ENCODE data around the gene DEDD2.

DEDD2 gene

GRCh38 chr19:42198676-42199439 lies 18.6 kb downstream of the DEDD2 start:
- peak; percentile 52 to 66 for DNase-seq (ENCODE audit: low read depth in 2 of 2)

GRCh38 chr19:42197375-42197817 lies 20.1 kb downstream of the DEDD2 start:
- DNase-seq (ENCODE audit: low read depth in 2 of 2), result no peak

- DNase-seq (ENCODE audit: low read depth in 2 of 2), result no peak
Observed at GRCh38 chr19:42196011-42197001, 21.2 kb downstream of the DEDD2 start.

GRCh38 chr19:42193706-42194105 lies 23.8 kb downstream of the DEDD2 start:
- no peak for DNase-seq (ENCODE audit: low read depth in 2 of 2)

GRCh38 chr19:42193294-42193693 lies 24.2 kb downstream of the DEDD2 start:
- DNase-seq (ENCODE audit: low read depth in 2 of 2), result no peak

- no peak for DNase-seq (ENCODE audit: low read depth in 2 of 2)
Observed at GRCh38 chr19:42191855-42192254, 25.6 kb downstream of the DEDD2 start.

GRCh38 chr19:42191330-42191729 lies 26.1 kb downstream of the DEDD2 start:
- DNase-seq (ENCODE audit: low read depth in 2 of 2), result no peak

- no peak for DNase-seq (ENCODE audit: low read depth in 2 of 2)
Observed at GRCh38 chr19:42189133-42189532, 28.3 kb downstream of the DEDD2 start.

- no peak for DNase-seq (ENCODE audit: low read depth in 2 of 2)
Observed at GRCh38 chr19:42188665-42189064, 28.8 kb downstream of the DEDD2 start.

GRCh38 chr19:42185277-42185676 lies 32.2 kb downstream of the DEDD2 start:
- DNase-seq (ENCODE audit: low read depth in 2 of 2), result no peak

GRCh38 chr19:42184401-42184861 lies 33.0 kb downstream of the DEDD2 start:
- peak; percentile 54 to 57 for DNase-seq (ENCODE audit: low read depth in 2 of 2)

GRCh38 chr19:42178791-42179674 lies 38.4 kb downstream of the DEDD2 start:
- no peak for DNase-seq (ENCODE audit: low read depth in 2 of 2)

GRCh38 chr19:42177686-42178019 lies 39.8 kb downstream of the DEDD2 start:
- no peak for DNase-seq (ENCODE audit: low read depth in 2 of 2)

- peak; percentile 46 to 76 for DNase-seq (ENCODE audit: low read depth in 2 of 2)
Observed at GRCh38 chr19:42176990-42177685, 40.3 kb downstream of the DEDD2 start.

- no peak for DNase-seq (ENCODE audit: low read depth in 2 of 2)
Observed at GRCh38 chr19:42176649-42176989, 40.9 kb downstream of the DEDD2 start.

GRCh38 chr19:42175952-42176648 lies 41.4 kb downstream of the DEDD2 start:
- no peak for DNase-seq (ENCODE audit: low read depth in 2 of 2)

- no peak for DNase-seq (ENCODE audit: low read depth in 2 of 2)
Observed at GRCh38 chr19:42174958-42175734, 42.3 kb downstream of the DEDD2 start.

GRCh38 chr19:42174188-42174587 lies 43.3 kb downstream of the DEDD2 start:
- no peak for DNase-seq (ENCODE audit: low read depth in 2 of 2)

- no peak for DNase-seq (ENCODE audit: low read depth in 2 of 2)
Observed at GRCh38 chr19:42173695-42174094, 43.8 kb downstream of the DEDD2 start.

- DNase-seq (ENCODE audit: low read depth in 2 of 2), result no peak
Observed at GRCh38 chr19:42172261-42172660, 45.2 kb downstream of the DEDD2 start.
